IPS-NIHi11 (cell line): ENCODE data around the gene PEAK1.
"Not testable (repeated sequence)": the region's sequence is repeated elsewhere in the genome, so short reads cannot be mapped to it uniquely, and the experiment has no call there.

Experiments used
- DNase-seq: peaks from one replicate; pipeline ENCODE4 v3.0.0; 2012; ENCODE audit warnings: mixed read lengths, low spot score

The PEAK1 gene

DNA sequence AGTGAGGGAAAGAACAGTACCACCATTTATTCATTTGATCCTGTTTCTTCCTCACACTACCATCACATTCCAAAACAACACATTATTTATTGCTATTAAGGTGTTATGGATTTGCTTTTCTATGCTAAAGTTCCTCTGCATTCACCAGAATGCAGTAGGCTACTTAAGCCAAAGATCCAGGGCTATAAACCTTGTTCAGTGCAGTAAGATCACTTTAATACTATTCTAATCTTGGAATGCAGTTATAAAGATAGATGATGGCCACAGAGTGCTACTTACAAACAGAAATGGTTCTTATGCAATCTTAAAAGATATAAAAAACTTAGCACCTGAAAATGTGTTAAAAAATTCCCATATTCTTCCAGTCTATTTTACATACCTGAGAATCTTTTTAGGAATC, 241.5 kb downstream of the PEAK1 start:
- DNase-seq = no peak

DNA sequence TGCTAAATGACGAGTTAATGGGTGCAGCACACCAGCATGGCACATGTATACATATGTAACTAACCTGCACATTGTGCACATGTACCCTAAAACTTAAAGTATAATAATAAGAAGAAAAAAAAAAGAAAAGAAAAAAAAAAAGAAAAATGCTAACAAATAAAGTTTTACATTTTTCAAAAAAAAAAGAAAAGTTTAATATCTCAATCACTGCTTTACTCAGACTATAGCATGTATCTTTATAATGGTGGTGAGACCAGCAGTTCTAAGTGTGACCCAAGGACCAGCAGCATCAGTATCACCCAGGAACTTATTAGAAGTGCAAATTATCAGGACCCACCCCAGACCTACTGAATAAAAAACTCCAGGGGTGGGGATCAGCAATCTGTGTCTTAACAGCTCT, 243.8 kb downstream of the PEAK1 start:
- DNase-seq = not testable (repeated sequence)

DNA sequence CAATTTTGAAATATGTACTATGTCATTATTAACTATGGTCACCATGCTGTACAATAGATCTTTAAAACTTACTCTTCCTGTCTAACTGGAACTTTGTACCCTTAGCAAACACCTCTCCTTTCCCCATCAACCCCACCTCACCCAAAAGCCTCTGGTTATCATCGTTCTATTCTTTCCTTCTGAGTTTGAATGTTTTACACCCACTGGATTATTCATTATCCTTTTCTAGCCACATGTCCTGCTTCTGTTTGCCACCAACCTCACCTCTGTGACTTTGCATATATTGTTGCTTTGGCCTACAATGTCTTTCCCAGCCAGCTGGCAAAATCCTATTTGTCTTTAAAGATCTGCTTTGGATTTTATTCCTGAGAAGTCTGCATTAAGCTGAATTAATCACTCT, 246.4 kb downstream of the PEAK1 start:
- no peak for DNase-seq

DNA sequence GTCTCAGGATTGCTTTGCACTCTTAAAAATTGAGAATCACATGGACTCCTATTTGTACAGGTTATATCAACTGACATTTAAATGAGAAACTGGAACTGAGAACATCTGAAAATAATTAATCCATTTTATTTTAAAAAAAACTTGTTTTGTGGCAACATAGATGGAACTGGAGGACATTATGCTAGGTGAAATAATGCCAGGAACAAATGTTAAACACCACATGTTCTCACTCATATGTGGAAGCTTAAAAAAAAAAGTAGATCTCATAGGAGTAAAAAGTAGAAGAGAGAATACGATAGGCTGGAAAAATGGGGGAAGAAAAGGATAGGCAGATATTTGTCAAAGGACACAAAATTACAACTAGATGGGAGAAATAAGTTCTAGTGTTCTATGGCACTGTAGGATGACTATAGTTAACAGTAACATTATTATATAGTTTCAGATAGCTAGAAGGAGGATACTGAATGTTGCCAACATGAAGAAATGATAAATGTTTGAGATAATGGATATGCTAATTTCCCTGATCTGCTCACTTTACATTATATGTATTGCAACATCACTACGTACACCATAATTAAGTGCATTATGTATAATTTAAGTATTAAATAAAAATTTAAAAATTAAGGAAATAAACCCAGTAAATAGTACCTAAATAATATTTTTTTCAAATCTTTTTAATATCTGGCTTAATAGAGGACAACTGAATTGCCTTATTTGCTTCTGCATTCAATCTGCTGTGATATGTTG, 248.5 kb downstream of the PEAK1 start:
- no peak for DNase-seq

DNA sequence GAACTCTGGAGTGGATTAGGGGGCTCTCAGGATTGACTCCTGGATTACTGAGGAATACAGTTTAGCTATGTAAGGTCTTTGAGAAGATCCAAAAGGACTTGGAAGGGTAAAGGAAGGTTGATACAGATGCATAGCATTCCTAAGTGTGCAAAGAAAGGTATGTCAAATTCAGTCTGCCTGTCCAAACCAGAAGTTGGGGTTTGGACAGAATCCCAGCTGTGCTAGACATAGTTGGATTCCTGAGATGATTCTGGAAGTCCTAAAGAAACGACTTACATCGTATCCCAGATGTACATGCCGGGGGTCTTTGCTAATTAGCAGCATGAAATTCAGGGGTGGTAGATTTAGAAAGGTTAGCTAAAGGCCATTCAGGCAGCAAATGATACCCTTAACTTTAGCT, 251.3 kb downstream of the PEAK1 start:
- no peak for DNase-seq

DNA sequence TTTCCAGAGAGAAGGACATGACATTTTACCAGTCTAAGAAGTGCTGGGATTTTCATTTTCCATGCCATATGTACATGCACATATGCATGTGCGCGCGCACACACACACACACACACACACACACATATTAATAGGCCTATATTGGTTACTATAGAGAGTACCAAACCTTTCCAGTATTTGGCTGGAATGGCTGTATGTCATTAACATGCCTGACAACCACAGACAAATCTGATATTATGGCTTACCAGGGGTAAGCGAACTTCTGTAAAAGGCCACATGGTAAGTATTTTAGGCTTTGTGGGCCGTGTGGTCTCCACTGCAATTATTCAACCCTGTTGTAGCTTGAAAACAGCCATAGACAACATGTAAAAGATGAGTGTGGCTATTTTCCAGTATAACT, 251.8 kb downstream of the PEAK1 start:
- no peak for DNase-seq

DNA sequence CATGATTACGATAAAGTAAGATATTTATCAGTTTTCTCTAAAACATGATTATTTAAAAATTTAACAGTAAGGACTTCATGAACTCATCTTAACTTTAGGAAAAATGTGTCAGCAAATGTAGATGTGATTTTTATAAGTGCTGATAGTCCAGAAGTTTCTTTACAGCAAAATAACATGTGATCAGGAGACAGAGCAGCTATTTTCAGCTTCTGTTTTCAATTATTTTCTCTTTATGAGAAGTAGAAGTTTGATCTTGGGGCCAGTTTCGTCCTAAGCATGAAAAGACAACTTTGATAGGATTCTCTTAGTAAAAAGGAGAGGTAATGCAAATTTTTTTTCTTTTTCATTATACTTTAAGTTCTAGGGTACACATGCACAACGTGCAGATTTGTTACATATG, 252.5 kb downstream of the PEAK1 start:
- DNase-seq = no peak

DNA sequence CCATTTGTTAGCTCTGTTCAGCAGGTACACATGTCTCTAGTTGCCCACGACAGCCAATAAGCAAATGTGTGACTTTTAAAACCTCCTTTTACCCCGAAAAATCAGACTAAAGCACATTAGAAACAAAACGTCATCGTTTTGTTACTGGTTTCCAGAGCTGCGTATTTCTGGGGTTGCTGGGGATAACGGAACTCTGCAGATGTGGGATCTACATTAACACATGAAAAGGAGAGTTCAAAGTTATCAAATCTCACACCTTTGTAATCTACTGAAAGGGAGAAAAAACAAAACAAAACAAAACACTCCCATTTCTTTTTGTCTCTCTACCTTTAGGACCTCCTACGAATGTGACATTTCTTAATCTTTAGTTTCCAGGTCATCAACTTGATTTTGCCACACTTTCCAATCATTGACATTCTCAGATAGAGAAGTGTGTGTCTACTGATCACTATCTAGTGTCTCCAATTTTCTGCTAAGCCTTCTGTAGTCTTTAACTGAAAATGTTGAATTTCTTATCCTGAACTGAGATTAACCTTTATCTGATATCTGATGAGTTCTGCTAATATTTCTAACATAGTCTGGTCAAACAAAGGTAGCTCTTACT, 256.0 kb downstream of the PEAK1 start:
- DNase-seq = no peak

DNA sequence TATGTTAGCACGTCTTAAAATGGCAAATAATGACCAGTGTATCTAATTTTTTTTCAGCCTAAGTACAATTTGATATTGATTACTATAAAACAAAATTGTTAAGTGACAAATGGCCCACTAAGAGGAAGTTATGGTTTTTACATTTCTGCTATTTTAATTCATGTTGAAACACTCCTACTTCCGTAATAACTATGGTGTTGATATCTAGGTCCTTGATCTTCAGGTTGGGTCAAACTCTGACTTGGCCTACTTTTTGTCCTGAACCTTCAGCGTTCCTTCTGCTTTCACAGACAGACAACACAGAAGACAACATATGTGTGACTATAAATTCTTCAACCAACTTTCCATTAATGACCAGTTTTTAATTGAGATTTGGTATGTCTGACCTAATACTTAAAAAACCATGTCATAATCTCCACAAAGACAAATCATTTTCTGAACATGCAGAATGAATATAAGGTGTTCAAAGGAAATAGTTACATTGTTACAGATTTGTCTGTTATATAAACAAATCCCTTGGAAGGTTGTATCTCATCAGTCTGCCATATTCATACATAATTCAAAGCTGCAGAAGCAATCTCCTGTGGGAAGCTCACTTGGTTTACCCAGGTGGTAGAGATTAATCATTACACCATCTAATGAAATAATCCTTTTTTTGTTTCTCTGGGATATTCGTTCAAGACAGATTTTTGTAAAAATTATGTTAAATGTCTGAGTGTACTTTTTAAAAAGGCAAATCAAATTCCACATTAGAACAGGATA, 256.9 kb downstream of the PEAK1 start:
- no peak for DNase-seq

DNA sequence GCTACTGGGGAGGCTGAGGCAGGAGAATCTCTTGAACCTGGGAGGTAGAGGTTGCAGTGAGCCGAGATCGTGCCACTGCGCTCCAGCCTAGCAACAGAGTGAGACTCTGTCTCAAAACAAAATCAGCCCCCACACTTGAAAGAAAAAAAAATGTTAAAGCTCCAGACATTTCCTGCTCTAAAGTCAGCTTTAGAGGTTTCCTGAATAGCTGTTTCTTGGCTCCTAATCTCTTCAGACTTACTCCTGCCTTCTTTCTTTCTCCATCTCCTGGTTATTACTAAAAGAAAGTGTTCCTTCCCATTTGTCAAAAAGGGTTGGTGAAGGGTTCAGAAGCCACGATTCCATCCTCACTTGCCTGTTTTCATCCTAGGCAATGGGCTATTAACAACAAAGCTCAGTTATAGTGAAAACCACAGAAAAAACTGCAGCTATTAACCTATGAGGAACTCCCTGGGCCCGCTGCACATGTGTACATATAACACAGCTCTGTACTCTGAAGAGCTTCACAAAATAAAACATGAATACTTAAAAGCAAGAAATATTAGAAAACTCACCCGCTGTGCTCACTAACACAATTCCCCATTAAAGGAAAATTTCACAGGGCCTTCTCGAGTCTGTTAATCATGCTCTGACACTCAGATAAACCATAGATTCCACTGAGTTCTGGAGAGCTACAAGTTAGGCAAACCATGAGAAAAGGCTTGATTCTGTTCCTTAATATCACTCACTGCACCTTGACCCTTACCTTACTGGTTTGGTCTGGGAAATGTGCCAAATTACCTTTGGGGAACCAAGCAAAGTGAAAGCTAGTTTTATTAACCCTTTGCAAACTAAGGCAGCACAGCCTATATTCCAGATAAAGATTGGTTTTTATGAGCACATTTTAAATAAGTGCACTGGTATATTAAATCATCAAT, 259.1 kb downstream of the PEAK1 start:
- peak; percentile 32 for DNase-seq

DNA sequence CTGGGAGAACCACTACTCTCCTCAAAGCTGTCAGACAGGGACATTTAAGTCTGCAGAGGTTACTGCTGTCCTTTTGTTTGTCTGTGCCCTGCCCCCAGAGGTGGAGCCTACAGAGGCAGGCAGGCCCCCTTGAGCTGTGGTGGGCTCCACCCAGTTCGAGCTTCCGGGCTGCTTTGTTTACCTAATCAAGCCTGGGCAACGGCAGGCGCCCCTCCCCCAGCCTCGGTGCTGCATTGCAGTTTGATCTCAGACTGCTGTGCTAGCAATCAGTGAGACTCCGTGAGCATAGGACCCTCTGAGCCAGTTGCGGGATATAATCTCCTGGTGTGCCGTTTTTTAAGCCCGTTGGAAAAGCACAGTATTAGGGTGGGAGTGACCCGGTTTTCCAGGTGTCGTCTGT, 263.9 kb downstream of the PEAK1 start:
- not testable (repeated sequence) for DNase-seq

DNA sequence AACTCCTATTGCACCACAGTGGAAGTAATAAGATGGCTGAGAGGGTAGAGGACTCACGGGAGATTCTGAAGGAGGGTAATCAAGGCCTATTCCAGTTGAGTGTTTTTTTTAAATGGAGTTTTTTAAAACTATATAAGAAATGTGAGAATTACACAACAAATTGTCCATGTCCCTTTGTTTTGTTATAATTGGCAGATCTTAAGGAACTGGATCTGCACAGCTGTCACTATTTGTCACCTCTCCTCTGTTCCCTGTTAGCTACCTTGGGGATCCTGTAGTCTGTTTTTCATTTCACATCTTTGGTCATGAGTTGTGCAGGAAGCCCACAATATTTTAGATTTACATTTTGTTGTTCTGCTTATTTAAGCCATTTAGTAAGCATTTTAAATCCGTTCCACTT, 271.7 kb downstream of the PEAK1 start:
- DNase-seq = no peak

DNA sequence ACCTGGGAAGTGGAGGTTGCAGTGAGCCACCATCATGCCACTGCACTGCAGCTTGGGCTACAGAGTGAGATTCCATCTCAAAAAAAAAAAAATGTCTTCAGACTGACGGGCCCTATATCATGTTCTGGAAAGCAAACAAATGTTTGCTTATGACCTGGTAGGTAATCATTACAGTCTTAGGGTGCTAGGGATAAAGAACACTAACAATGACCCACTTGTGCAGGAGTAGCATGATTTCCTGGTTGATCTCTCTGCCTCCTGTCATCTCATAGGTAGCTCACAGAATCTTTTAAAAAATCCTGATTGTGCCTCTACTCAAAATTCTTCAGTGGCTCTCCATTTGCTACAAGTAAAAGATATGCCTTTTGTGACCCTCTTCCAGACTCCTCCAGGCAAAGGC, 274.5 kb downstream of the PEAK1 start:
- DNase-seq = no peak

DNA sequence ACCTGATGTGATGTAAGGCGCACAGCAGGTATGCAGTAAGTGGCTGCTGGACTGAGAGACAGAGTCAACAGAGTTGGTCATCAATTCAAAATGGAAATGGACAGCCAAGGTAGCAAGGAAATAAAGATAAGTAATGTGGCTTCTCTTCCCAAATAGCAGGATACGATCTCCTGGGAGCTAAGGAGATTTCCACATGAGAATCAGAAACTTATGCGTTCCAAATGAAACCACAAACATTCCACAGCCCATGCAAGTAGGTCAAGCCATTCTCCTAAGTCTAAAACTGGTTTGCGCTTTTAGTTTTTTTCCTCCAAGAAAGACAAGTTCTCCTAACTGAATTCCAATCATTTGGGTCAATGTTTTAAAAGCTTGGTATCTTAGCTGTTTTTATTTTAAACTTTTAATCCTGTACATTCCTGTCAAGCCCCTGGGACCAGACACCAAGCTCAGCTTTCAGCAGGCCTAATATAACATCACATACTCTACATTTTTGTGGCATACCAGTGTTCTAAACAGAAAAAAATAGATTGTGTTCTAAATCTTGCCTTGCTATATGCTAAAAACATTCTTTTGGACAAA, 275.3 kb downstream of the PEAK1 start:
- no peak for DNase-seq

DNA sequence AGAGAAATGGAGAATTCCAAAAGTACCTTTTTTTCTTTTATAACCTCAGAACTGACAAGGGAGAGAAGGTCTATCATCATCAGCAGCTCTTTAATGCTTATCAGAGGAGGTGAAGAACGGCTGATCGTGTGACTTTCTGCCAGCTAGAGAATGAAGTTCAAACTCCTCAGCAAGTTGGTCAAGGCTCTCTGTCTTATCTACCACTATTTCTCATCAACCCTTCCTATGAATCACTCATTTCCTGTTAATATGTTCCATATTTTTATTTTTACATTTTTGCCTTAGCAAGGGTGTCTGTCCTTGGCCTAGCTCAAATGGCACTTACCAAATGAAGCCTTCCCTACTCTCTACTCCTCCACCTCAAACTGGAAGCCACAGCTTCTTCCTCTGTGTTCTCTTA, 275.9 kb downstream of the PEAK1 start:
- DNase-seq = no peak

DNA sequence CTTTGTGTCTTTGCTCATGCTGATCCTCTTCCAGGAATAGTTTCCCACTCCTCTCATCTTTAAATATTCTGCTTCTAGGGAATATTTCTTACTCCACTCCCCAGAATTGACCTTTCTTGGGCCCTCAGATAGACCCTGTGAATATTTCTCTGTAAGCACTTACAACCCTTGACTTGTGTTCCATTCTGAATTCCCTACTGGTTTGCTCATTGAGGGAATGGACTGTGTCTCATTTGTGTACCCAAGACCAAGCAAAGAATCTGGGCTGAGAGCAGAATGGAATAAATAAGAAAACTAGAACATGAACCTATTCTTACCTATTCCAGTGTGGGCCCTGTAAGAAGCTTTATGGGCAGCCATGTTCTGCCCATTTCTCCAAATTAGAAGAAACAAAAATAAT, 276.3 kb downstream of the PEAK1 start:
- DNase-seq = no peak

DNA sequence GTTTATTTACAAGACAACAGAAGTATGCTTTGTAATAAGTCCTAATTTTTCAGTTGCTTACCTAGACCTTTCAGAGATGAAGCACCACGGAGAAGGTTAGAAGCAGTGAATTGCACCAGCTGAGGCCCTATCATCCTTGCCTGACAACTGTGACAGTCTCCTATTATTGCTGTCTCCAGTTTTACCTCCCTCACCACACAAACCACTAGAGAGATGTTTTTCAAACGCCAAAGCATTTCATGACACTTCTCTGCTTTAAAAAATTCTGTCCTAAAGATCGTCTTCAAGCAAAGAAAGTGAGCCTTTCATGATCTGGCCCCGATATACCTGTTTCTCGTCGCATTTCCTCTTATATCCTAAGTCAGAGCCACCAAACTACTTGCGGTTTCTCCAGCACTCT, 276.7 kb downstream of the PEAK1 start:
- DNase-seq = no peak

DNA sequence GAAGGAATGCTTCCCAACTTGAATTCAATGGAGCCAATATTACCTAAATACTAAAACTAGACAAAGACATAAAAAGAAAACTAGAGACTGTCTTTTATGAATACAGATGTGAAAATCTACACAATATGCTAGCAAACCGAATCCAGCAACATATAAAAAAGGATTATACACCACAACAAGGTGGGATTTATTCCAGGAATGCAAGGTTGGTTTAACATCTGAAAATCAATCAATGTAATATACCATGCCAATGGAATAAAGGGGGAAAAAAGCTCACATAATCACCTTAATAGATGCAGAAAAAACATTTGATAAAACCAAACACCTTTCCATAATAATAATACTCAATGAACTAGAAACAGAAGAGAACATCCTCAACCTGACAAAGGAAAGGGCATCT, 279.7 kb downstream of the PEAK1 start:
- no peak for DNase-seq

DNA sequence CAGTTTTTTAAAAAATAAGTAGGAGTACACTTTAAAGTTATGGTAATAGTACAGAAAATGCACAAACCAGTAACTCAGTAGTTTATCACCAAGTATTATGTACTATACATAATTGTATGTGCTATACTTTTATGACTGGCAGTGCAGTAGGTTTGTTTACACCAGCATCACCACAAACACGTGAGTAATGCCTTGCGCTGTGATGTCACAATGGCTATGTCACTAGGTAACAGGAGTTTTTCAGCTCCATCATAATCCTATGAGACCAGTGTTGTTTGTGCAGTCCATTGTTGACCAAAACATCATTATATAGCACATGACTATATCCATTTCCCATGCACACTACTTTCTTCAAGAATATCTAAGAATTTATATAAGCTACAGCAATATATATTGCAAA, 280.6 kb downstream of the PEAK1 start:
- DNase-seq = no peak

DNA sequence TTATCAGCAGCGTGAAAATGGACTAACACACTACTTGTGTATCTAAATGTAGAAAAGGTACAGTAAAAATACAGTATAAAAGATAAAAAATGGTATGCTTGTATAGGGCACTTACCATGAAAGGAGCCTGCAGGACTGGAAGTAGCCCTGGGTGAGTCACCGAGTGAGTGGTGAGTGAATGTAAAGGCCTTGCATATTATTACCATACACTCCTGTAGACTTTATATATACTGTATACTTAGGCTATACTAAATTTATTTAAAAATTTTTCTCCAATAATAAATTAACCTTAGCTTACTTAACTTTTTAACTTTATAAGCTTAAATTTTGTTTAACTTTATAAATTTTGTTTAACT, 281.8 kb downstream of the PEAK1 start:
- DNase-seq = no peak

DNA sequence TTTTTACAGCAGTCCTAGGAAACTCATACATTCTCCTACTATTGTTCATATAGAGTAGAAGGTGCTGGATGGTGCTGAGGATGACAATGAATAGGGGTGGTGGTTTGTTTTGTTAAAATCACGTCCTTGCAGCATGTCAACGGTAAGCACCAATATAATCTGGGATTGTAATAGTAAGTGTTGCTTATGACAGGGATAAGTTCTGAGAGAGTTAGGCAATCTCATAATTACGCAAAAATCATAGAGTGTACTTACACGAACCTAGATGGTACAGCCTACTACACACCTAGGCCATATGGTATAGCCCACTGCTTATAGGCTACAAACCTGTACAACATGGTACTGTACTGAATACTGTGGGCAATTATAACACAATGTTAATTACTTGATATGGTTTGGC, 284.7 kb downstream of the PEAK1 start:
- DNase-seq = no peak

DNA sequence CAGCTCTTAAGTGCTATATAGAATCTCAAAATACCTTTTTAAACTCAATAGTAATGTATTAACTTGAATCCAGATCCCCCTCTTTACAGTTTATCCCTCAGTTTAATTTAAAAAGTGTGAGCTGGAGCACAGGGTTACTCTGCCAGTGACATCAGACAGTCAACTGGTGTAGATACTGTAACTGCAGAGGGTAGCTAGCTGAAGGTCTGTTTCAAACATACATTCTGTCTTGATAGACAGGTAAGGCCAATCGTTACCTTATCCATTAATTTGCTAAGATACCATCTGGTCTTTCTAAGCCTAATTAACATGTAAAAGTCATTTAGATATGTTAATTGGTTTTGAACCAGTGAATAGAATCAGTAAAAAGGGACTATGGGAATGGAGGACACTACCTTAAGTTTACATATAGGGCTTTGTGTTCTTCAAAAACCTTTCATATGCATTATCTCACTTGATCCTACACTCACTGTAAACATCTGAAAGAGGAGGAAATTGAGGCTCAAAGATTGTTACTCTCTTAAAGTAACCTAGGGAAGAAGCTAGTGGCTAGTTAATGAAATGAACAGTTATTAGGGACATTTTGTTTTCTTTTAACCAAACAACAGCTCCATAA, 289.5 kb downstream of the PEAK1 start:
- DNase-seq = no peak
